H1 (cell line): ENCODE results near the gene GPATCH2. TPM values are rescaled to one million over a fixed set of nuclear protein-coding genes. Genes with fewer than 3 reads are reported as not detected.

Experiments
- HDAC6 ChIP-seq: IDR thresholded peaks from one replicate; pipeline ENCODE4 v1.7.1; 2012; ENCODE audit warnings: low read depth, mild to moderate bottlenecking, inconsistent platforms, low read length, moderate library complexity
- POLR2AphosphoS5 ChIP-seq: IDR thresholded peaks from 2 replicates; pipeline ENCODE4 v1.6.1; 2011; ENCODE audit warnings: low read depth, low read length
- polyA plus RNA-seq, 7 experiments: library from polyadenylated mRNA; depleted of rRNA in 3 of 7; stranded (reverse) in 5 of 7; unstranded in 2 of 7; fragments of >200 nt in 5 of 7; fragments of 200-250 nt in 2 of 7; gene quantifications; 1 replicate in 5 of 7; 2 replicates in 1 of 7; 4 replicates in 1 of 7; pipeline versions ENCODE4 v1.2.1 to v1.2.3, GENCODE V29; 2011 to 2013; ENCODE audit warnings: missing spikeins in 2 of 7, mixed read lengths in 2 of 7
- total RNA-seq: library from RNA; stranded (reverse); fragmentation: NEBNext Ultra II Directional; extraction: Animal tissue kit (Norgen Biotek cat#: 25700); gene quantifications from 2 replicates; pipeline ENCODE4 v1.2.1, GENCODE V29; 2021

Gene GPATCH2
- total and polyA plus RNA-seq, 2 of the 8 experiments (the other 6 are each of a cell fraction or from before 2014, with no cell fraction given) = 3.9 to 13.1 TPM

GRCh38 chr1:217389895-217390294 is 241.0 kb downstream of the GPATCH2 start (continued):
- no peak for TF ChIP-seq HDAC6
- TF ChIP-seq POLR2AphosphoS5 = no peak
